ENCODE results near the gene PTMA.

Gene PTMA

DNA sequence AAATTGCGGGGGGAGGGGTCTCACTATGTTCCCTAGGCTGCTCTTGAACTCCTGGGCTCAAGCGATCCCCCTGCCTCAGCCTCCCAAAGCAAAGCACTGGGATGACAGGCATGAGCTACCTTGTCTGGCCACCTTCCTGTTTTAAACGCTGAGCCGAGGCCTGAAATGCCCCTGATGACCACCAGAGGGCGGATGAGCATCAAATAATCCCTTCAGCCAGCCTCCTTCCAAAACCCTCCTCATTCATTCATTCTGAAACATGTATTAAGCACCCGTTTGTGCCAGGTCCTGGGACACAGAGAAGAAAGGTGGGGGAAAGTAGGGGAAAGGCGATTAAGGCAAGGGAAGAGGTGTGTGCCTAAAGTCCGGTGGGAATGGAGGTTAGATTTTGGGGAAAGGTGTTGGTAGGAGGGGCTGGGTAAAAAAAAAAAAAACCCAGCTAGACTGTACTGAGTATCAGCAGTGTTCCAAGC is 30.7 kb upstream of the PTMA start:
- TF ChIP-seq, protein P1, sequence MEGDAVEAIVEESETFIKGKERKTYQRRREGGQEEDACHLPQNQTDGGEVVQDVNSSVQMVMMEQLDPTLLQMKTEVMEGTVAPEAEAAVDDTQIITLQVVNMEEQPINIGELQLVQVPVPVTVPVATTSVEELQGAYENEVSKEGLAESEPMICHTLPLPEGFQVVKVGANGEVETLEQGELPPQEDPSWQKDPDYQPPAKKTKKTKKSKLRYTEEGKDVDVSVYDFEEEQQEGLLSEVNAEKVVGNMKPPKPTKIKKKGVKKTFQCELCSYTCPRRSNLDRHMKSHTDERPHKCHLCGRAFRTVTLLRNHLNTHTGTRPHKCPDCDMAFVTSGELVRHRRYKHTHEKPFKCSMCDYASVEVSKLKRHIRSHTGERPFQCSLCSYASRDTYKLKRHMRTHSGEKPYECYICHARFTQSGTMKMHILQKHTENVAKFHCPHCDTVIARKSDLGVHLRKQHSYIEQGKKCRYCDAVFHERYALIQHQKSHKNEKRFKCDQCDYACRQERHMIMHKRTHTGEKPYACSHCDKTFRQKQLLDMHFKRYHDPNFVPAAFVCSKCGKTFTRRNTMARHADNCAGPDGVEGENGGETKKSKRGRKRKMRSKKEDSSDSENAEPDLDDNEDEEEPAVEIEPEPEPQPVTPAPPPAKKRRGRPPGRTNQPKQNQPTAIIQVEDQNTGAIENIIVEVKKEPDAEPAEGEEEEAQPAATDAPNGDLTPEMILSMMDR (IDR thresholded peaks at IDR 0.05; ENCODE audit: low read depth, low read length, missing control alignments): peak; percentile 95
- H3K4me3 ChIP-seq (ENCODE audit: low read depth, low read length): no peak overlapping the region
- DNase-seq (ENCODE audit: low read depth): no peak

DNA sequence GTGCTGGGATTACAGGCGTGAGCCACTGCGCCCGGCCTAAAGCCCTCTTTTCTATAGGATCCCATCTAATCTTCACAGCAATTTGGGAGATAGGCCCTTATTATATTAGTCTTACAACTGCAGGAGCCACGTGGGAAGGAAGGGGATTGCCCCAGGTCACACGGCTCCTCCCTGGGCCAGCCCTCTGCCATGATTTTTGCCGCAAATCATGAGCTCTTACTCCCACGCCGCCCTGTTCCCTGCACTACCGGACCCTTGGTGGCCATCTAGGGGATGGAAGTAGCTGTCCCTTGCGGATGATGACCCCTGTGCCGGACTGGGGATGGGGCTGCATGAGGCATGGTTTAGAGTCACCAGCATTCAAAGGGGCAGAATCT is 28.4 kb upstream of the PTMA start:
- peak overlapping the region; percentile 66 for H3K4me3 ChIP-seq (ENCODE audit: low read depth, low read length)
- TF ChIP-seq, protein P1 (IDR thresholded peaks at IDR 0.05; ENCODE audit: low read depth, low read length, missing control alignments): no peak
- DNase-seq (ENCODE audit: low read depth): no peak

DNA sequence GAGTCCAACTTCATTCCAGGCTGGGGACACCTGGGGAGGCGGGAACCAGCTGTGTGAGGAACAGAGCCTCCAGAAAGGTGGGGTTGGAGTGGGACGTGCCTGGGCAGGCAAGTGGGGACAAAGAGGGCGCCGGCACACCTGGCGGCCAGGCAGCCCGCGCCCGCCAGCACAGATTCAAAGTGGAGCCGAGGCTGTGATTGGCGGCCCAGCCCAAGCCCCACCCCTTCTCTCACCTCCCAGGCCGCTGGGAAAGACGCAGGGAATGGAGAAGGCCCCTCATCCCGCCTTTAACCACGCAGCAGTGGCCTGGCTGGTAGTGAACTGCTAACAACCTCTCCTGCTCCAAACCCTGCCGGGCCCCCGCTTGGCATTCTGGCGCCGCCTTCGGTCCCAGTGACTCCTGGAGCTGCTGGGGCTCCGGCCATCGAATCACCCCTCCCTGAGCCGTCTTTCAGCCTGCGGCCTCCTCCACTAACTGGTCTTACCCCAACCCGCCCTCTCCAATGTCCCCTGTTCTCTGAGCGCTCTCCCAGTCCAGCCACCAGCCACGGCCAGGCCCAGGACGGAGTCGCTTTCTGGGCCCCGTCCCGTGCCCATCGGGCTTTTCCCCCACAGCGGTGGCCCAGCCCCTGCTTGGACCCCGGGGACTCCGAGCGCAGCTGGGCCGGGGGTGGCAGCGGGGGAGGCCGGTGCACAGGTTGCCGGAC is 27.9 kb upstream of the PTMA start:
- H3K4me3 ChIP-seq (ENCODE audit: low read depth, low read length): peak overlapping the region; percentile 66
- DNase-seq (ENCODE audit: low read depth): no peak
- TF ChIP-seq, protein P1 (IDR thresholded peaks at IDR 0.05; ENCODE audit: low read depth, low read length, missing control alignments): no peak

DNA sequence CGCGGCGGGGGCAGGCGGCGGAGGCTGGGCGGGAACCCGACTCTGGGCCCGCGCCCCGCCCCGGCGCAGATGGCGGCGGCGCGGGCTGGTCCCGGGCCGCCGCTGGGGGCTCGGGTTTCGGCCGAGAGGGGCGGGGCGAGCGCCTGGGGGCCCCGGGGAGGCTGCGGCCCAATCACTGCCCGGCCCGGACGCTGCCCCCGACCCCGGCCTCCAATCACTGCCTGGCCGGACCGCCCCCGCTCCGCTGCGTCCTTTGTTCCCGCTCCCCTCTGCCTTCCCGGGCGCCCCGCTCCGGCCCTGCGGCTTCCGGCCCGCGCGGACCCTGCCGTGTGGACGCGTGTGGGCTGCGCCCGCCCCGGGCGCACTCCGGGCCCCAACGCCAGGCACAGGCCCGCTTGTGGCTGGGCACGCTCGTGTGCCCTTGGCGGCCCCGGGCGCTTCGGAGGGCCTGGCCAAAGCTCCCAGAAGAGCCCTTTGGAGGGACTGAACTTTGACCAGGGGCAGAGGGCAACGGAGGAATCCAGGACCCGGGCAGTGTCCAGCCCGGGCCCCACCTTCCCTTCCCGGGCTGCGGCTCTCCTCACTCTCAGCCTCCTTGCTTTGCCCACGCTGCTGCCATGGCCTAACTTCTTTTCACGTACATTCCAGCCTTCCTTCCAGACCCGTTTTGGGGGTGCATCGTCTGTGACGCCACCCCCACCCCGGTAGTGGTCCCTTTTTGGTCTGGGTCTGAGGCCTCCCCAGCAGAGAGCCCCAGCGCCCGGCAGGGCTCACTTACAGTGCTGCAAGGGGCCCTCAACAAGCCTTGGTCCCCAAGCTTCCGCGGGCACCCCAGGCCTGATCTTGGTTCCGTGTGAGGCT is 27.1 kb upstream of the PTMA start:
- no peak for DNase-seq (ENCODE audit: low read depth)
- TF ChIP-seq, protein P1 (IDR thresholded peaks at IDR 0.05; ENCODE audit: low read depth, low read length, missing control alignments): no peak
- H3K4me3 ChIP-seq (ENCODE audit: low read depth, low read length): peak overlapping the region; percentile 66

DNA sequence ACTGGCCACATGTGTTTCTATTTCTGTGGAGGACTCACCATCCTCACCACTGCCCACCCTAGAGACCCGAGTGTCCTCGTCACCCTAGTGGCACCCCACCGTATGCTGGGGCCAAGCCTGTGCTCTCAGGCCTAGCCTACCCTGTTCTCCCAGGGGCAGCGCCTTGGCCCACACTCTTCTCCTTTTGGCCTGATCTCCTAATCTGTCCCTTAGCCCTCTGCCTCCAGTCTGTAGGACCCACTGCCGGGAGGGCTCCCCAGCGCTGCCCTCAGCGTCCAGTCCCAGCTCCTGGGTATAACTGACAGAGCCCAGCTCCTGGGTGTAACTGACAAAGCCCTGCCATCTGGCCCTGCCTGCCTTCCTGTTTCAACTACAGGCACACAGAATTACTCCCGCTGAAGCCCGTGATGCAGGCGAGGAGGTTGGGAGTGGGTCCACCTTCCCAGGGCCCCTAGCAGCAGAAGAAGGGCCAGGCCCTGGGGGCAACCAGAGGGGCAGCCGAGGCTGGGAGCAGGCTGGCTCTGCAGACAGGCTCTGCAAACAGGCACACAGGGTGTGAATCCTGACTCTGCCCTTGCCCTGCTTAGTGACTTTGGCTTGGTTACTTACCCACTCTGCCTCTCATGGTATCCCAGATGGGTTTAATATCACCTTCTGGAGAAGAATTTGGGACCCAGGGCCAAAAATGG is 25.6 kb upstream of the PTMA start:
- TF ChIP-seq, protein P1 (IDR thresholded peaks at IDR 0.05; ENCODE audit: low read depth, low read length, missing control alignments): no peak
- no peak for DNase-seq (ENCODE audit: low read depth)
- no peak overlapping the region for H3K4me3 ChIP-seq (ENCODE audit: low read depth, low read length)

DNA sequence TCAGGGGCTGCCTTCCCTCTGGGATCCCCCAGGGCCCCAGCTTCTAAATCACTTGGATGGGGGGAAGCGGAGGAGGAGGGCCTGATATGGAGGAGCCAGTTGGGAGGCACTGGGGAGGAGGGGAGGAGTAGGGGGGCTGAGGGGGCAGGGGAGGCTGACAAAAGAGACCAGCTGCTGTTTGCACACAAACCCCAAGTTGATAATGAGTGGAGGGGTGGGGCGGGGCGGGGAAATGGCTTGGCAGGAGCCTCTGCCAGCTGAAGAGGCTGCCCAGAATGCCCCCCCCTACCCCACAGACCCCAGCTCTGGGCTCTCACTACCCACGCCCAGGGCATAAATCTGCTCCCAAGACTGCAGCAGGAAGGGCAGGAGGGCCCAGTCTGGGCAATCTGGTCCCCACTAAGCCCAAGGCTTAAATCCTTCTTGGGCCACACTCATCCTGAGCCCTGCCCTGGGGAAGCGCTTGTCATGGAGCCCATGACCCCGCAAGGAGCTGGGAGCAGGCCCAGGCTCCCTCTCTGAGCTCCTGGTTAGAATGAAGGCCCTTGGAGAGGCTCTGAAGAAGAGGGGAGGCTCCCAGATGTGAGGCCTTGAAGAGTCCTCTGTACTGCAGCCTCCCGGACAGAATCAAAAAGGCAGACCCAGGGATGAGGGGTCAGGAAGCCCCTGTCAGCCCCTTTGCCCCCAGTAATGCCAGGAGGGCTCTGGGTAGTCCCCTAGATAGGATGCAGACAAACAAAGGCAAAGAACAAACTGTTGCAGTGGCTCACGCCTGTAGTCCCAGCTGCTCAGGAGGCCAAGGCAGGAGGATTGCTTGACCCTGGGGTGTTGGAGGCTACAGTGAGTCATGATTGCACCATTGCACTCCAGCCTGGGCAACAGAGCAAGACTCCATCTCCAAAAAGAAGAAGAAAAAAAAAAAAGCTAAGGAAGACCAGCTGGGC is 24.8 kb upstream of the PTMA start:
- no peak overlapping the region for H3K4me3 ChIP-seq (ENCODE audit: low read depth, low read length)
- TF ChIP-seq, protein P1 (IDR thresholded peaks at IDR 0.05; ENCODE audit: low read depth, low read length, missing control alignments): no peak
- DNase-seq (ENCODE audit: low read depth): no peak
